ENCODE results near the gene DNM3. TPM values are rescaled to one million over a fixed set of nuclear protein-coding genes. Genes with fewer than 3 reads are reported as not detected.
A peak's percentile ranks its signal among the peaks of the same experiment; 100 is the strongest.

DNM3 gene
- total and polyA plus RNA-seq, 2 of the 8 experiments (the other 6 are each of a cell fraction or from before 2014, with no cell fraction given): 2.0 to 8.5 TPM

- DNase-seq (ENCODE audit: low read depth in 1 of 2, low spot score in 2 of 2) (no peak), FAIRE-seq (no peak)
- H2AFZ ChIP-seq (ENCODE audit: low read length): no peak overlapping the region
- no peaks in the 10 kb centered on the region for H3K23me2 ChIP-seq (ENCODE audit: low read depth, low read length)
- no peaks in the 10 kb centered on the region for H4K20me1 ChIP-seq (replicated peaks in 1 of 2; ENCODE audit: control insufficient read depth in 1 of 2, insufficient read depth in 2 of 2, low read length in 2 of 2)
- H3K36me3 ChIP-seq (ENCODE audit: control insufficient read depth in 2 of 4, insufficient read depth in 4 of 4, low read length in 3 of 4): no peaks in the 10 kb centered on the region
- CTCF ChIA-PET (ENCODE audit: partially characterized antibody): interaction anchor here (0.9 to 2.6 kb wide), 3 partner anchors 70 to 263 kb away, joined by 3 to 9 read pairs (median 5); no protein-coding TSS in a partner anchor
- no peak overlapping the region for H2BK12ac ChIP-seq (ENCODE audit: low read depth, low read length)
- H2AK5ac ChIP-seq (ENCODE audit: low read depth, low read length): no peak overlapping the region
- H3K27ac ChIP-seq (ENCODE audit: low read depth, low read length): no peak overlapping the region
- H3K4me1 ChIP-seq (replicated peaks in 1 of 4; ENCODE audit: control insufficient read depth in 3 of 4, insufficient read depth in 4 of 4, low read length in 3 of 4): peaks cover 0 to 2% (median under 1%) of the 10 kb centered on the region in 4 experiments; a peak in 2 of 7 replicates
- no peak overlapping the region for H2BK5ac ChIP-seq (ENCODE audit: low read depth, low read length)
- H2BK20ac ChIP-seq (ENCODE audit: low read length): no peak overlapping the region
- no peaks in the 10 kb centered on the region for H3K27me3 ChIP-seq (replicated peaks in 1 of 4; ENCODE audit: control insufficient read depth in 3 of 4, extremely low read depth in 1 of 4, insufficient read depth in 3 of 4, low read length in 3 of 4)
- WGBS, 2 experiments (ENCODE audit: extremely low coverage in 1 of 2, insufficient coverage in 1 of 2, insufficient read length in 1 of 2, insufficient replicate concordance in 2 of 2, low coverage in 1 of 2, low lambda C conversion rate in 2 of 2, missing lambda C conversion rate in 1 of 2): 57% methylated on average over 2 of the region's 2 CpGs; no CpG with 5 or more reads in 1 of the 2 experiments
- no peak overlapping the region for H3K56ac ChIP-seq (replicated peaks; ENCODE audit: insufficient read length, low read depth, low read length)
- 0 out of 2 replicates have a peak, but pooled peaks have one; percentile 33 for TF ChIP-seq TEAD4 (IDR thresholded peaks at IDR 0.05; ENCODE audit: low read depth, low read length)
- no peak for TF ChIP-seq SUZ12 (IDR thresholded peaks at IDR 0.05; ENCODE audit: low read length)
- peak; percentile 53 for TF ChIP-seq NANOG (IDR thresholded peaks at IDR 0.05; ENCODE audit: insufficient read depth, low read depth, low read length, poor library complexity, severe bottlenecking)
- H4K91ac ChIP-seq (replicated peaks; ENCODE audit: insufficient read length, low read length): no peak overlapping the region
- no peak overlapping the region for H4K8ac ChIP-seq (ENCODE audit: extremely low read depth, insufficient read depth, low read length)
- H3K18ac ChIP-seq (ENCODE audit: extremely low read depth, low read length): no peak overlapping the region
- H3K4me2 ChIP-seq (ENCODE audit: insufficient read depth in 1 of 2, low read depth in 2 of 2, low read length in 2 of 2): no peak overlapping the region
- no peaks in the 10 kb centered on the region for H3K79me2 ChIP-seq (ENCODE audit: control insufficient read depth in 1 of 2, insufficient read depth in 2 of 2, low read length in 2 of 2)
- no peak overlapping the region for H3K14ac ChIP-seq (ENCODE audit: insufficient read length)
- no peaks in the 10 kb centered on the region for H3K79me1 ChIP-seq (ENCODE audit: low read depth, low read length)
- POLR2A ChIA-PET (ENCODE audit: partially characterized antibody): interaction anchor here (0.7 kb wide), 1 partner anchor 70 kb away, joined by 3 read pairs; no protein-coding TSS in a partner anchor
- no peaks in the 10 kb centered on the region for H3K9me3 ChIP-seq (ENCODE audit: insufficient read depth in 2 of 2, low read depth in 1 of 2, low read length in 1 of 2)
- no peak overlapping the region for H3K9ac ChIP-seq (replicated peaks in 1 of 4; ENCODE audit: extremely low read depth in 1 of 4, low read depth in 3 of 4, low read length in 3 of 4)
- no peak overlapping the region for H2BK15ac ChIP-seq (ENCODE audit: low read length)
- H3K23ac ChIP-seq (ENCODE audit: insufficient read length): no peak overlapping the region
- H3K4ac ChIP-seq (replicated peaks; ENCODE audit: insufficient read length, low read depth, low read length): no peak overlapping the region
- H3K4me3 ChIP-seq (ENCODE audit: extremely low read depth in 1 of 4, insufficient read depth in 2 of 4, low read depth in 3 of 4, low read length in 4 of 4): no peak overlapping the region
- H4K5ac ChIP-seq (ENCODE audit: insufficient read length, low read depth, low read length): no peak overlapping the region
- H2BK120ac ChIP-seq (replicated peaks; ENCODE audit: low read depth, low read length): no peak overlapping the region
Observed at GRCh38 chr1:171871848-171872247, 30.6 kb downstream of the DNM3 start.

Data from H1 (cell line).